GM20000 (cell line): Measurements from ENCODE around the gene FAM78B.

ENCODE experiments used
- DNase-seq: peaks from one replicate; pipeline ENCODE4 v3.0.0; 2012; ENCODE audit warnings: low spot score
- TF ChIP-seq, protein P1 (sequence below): IDR thresholded peaks from 2 replicates; pipeline ENCODE4 v1.5.1; 2012; ENCODE audit warnings: mild to moderate bottlenecking, control low read depth; ENCODE audit errors: extremely low read depth, missing control alignments

Gene FAM78B

DNA sequence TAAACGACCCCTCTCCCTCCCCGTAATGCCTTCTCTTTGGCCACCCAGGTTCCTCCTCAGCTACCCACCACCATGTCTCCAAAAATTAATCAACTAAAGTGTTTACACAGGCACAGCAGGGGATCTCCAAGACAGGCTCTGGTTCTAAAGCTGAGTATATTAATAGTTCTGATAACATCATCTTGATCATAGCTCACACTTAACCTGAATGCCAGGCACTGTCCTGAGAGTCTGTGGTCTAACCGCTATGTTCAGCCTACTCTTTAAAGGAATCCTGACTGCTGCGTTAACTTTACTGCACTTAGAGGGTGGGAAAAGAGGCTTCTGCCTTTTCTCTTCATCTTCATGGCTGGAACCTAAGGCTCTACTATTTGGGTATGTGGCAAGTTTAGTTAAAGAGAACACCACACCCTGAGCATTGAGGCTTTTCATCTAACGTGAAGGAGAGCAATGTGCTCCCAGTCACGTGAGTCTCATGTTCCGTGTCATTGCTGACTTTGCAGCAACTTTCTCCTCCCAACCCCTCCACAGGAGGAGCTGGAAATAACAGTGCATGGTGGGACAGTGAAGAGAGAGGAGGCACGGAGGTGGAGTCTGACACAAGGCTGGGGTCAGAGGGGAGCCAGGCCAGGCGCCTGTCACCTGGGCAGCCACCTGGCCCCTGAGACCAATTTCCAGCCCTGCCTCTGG lies 86.4 kb downstream of the FAM78B start:
- TF ChIP-seq, protein P1, sequence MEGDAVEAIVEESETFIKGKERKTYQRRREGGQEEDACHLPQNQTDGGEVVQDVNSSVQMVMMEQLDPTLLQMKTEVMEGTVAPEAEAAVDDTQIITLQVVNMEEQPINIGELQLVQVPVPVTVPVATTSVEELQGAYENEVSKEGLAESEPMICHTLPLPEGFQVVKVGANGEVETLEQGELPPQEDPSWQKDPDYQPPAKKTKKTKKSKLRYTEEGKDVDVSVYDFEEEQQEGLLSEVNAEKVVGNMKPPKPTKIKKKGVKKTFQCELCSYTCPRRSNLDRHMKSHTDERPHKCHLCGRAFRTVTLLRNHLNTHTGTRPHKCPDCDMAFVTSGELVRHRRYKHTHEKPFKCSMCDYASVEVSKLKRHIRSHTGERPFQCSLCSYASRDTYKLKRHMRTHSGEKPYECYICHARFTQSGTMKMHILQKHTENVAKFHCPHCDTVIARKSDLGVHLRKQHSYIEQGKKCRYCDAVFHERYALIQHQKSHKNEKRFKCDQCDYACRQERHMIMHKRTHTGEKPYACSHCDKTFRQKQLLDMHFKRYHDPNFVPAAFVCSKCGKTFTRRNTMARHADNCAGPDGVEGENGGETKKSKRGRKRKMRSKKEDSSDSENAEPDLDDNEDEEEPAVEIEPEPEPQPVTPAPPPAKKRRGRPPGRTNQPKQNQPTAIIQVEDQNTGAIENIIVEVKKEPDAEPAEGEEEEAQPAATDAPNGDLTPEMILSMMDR = no peak
- no peak for DNase-seq

- TF ChIP-seq, protein P1 = no peak
- DNase-seq = no peak
These were observed 87.5 kb downstream of the FAM78B start for GRCh38 chr1:166079276-166079675.

- DNase-seq = no peak
- TF ChIP-seq, protein P1 = no peak
These were observed 93.3 kb downstream of the FAM78B start for GRCh38 chr1:166073489-166073888.

DNA sequence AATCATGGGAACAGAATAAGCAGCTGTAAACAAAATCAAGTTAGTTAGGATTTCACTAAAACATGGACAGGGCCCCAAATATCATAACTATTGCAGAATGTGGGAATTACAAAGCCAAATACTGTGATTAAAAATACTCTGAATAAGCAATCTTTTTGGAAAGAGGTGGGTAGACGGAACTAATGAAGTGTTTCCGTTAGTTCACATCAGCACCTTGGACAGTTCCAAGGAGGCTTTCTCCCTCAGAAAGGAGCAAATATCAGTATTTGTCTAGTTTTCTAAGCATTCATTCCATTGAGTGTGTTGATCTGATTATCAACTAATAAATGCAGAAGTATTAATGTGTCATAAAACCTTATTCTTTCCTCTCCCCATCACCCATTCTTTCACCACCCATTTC lies 97.4 kb downstream of the FAM78B start:
- no peak for DNase-seq
- TF ChIP-seq, protein P1 = no peak

DNA sequence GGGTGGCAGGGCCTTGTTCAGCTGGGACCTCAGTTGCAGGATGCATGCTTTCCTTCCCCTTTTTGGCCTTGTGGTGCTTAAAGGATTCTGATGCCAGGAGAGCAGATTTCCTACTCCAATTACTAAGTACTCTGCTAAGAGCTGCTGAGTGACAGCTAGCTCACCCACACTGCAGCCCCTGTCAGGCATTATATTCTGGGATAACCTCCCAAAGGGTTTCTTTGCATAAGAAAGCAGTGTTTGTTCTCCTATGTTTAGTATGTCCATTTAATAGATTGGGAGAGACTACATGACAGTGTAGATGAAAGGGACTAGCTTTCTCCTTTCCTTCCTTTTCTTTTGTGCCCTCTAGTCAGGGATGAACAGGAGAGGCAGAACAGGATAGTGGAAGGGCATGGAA lies 100.7 kb downstream of the FAM78B start:
- no peak for DNase-seq

GRCh38 chr1:166064951-166065350 lies 101.8 kb downstream of the FAM78B start:
- TF ChIP-seq, protein P1 = no peak
- DNase-seq = no peak

More for the DNA sequence above, 100.7 kb downstream of the FAM78B start:
- TF ChIP-seq, protein P1 = no peak

DNA sequence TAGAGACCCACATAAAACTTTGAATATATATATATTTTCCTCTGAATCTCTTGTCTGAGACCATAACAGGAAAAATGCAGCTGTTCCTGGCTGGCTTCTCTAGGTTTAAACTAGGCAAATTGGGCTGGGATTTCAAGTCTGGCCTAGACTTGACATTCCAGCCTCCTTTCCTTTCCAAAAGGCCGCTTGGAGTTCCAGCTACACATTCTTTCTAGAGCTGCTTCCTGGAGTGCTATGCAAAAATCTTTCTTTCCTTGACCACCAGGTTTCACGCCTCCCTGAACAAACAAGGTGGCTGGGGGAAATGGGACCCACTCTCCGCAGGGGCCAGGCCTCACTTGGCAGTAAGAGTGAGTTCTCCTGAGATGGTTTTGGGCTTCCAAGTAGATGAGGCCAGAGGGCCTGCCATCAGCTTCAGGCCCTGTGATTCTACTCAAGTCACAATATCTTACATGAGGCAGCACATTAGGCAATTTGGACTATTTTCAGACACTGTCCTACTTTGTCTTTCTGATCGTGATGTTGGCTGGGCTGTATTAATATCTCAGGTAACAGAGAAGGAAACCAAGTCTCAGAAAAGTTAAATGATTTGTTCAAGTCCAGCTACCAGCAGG lies 102.4 kb downstream of the FAM78B start:
- no peak for DNase-seq
- TF ChIP-seq, protein P1 = no peak
